Mesodermal cell (in vitro differentiated cells): ENCODE data around the gene FBXO36.
A peak's percentile ranks its signal among the peaks of the same experiment; 100 is the strongest.
"Not testable (repeated sequence)": the region's sequence is repeated elsewhere in the genome, so short reads cannot be mapped to it uniquely, and the experiment has no call there.

Source experiments
- H3K27ac ChIP-seq: 2 replicates; pipeline ENCODE4 v1.7.0; 2013; ENCODE audit warnings: mild to moderate bottlenecking, low read depth, low read length, moderate library complexity; ENCODE audit not compliant: severe bottlenecking
- H3K36me3 ChIP-seq: 2 replicates; pipeline ENCODE4 v1.7.1; 2013; ENCODE audit warnings: mild to moderate bottlenecking, low read length, moderate library complexity; ENCODE audit not compliant: control insufficient read depth, insufficient read depth
- H3K4me1 ChIP-seq: one replicate; pipeline ENCODE4 v1.7.1; 2013; ENCODE audit warnings: mild to moderate bottlenecking, low read length; ENCODE audit not compliant: insufficient read depth, control insufficient read depth, poor library complexity, severe bottlenecking
- H3K4me3 ChIP-seq: 2 replicates; pipeline ENCODE4 v1.7.0; 2013; ENCODE audit warnings: low read length, control low read depth, mild to moderate bottlenecking; ENCODE audit not compliant: insufficient read depth, poor library complexity, severe bottlenecking; ENCODE audit errors: extremely low read depth
- H3K9me3 ChIP-seq: 2 replicates; pipeline ENCODE4 v1.7.1; 2013; ENCODE audit warnings: mild to moderate bottlenecking, low read length, moderate library complexity; ENCODE audit not compliant: control insufficient read depth
- WGBS, 2 experiments: methylation state at CpG; one replicate each; pipeline ENCODE4 v1.1.5; 2013; ENCODE audit warnings: missing lambda C conversion rate in 2 of 2; ENCODE audit not compliant: insufficient coverage in 2 of 2; 5-methylcytosine and 5-hydroxymethylcytosine counted together

The FBXO36 gene

GRCh38 chr2:229931241-229931640, 8.9 kb downstream of the FBXO36 start:
- H3K9me3 ChIP-seq, result no peaks in the 10 kb centered on the region
- no peaks in the 10 kb centered on the region for H3K4me1 ChIP-seq
- 83 to 91% methylated on average over 3 to 4 of the region's 5 CpGs for WGBS, 2 experiments
- no peak overlapping the region for H3K4me3 ChIP-seq
- H3K36me3 ChIP-seq, result peaks cover 21% of the 10 kb centered on the region
- H3K27ac ChIP-seq, result no peak overlapping the region

GRCh38 chr2:229937537-229937936, 15.2 kb downstream of the FBXO36 start:
- WGBS, 2 experiments, result 92 to 100% methylated on average over 3 of the region's 4 CpGs
- Histone ChIP-seq H3K4me1 (no peaks in the 10 kb centered on the region), H3K36me3 (peaks cover 18% of the 10 kb centered on the region), H3K27ac (no peak overlapping the region), H3K9me3 (no peaks in the 10 kb centered on the region), H3K4me3 (no peak overlapping the region)

- H3K4me3 ChIP-seq, result no peak overlapping the region
- H3K4me1 ChIP-seq, result no peaks in the 10 kb centered on the region
- no peaks in the 10 kb centered on the region for H3K9me3 ChIP-seq
- 98 to 100% methylated on average over 7 to 8 of the region's 8 CpGs for WGBS, 2 experiments
- no peak overlapping the region for H3K27ac ChIP-seq
- H3K36me3 ChIP-seq, result no peaks in the 10 kb centered on the region
Observed at GRCh38 chr2:229942671-229943070, 20.4 kb downstream of the FBXO36 start.

- WGBS, 2 experiments, result 90 to 100% methylated on average over 1 to 2 of the region's 2 CpGs
- H3K36me3 ChIP-seq, result no peaks in the 10 kb centered on the region
- no peaks in the 10 kb centered on the region for H3K9me3 ChIP-seq
- H3K27ac ChIP-seq, result no peak overlapping the region
- H3K4me1 ChIP-seq, result no peaks in the 10 kb centered on the region
- no peak overlapping the region for H3K4me3 ChIP-seq
Observed at GRCh38 chr2:229943171-229943570, 20.9 kb downstream of the FBXO36 start.

GRCh38 chr2:229943770-229944449, 21.6 kb downstream of the FBXO36 start:
- 80% methylated on average over 1 of the region's 5 CpGs; no CpG with 5 or more reads in 1 of the 2 experiments for WGBS, 2 experiments
- Histone ChIP-seq H3K36me3 (no peaks in the 10 kb centered on the region), H3K27ac (peak overlapping the region; percentile 30), H3K9me3 (no peaks in the 10 kb centered on the region), H3K4me1 (no peaks in the 10 kb centered on the region), H3K4me3 (no peak overlapping the region)

- Histone ChIP-seq H3K9me3 (no peaks in the 10 kb centered on the region), H3K27ac (no peak overlapping the region), H3K36me3 (no peaks in the 10 kb centered on the region), H3K4me1 (no peaks in the 10 kb centered on the region), H3K4me3 (no peak overlapping the region)
- 80 to 86% methylated on average over 5 to 7 of the region's 8 CpGs for WGBS, 2 experiments
Observed at GRCh38 chr2:229945975-229946374, 23.7 kb downstream of the FBXO36 start.

GRCh38 chr2:229947544-229947943, 25.2 kb downstream of the FBXO36 start:
- 75 to 100% methylated on average over 1 of the region's 1 CpG for WGBS, 2 experiments
- Histone ChIP-seq H3K4me1 (no peaks in the 10 kb centered on the region), H3K4me3 (no peak overlapping the region), H3K36me3 (no peaks in the 10 kb centered on the region), H3K9me3 (no peaks in the 10 kb centered on the region), H3K27ac (no peak overlapping the region)

- no peaks in the 10 kb centered on the region for H3K36me3 ChIP-seq
- H3K9me3 ChIP-seq, result no peaks in the 10 kb centered on the region
- H3K27ac ChIP-seq, result no peak overlapping the region
- WGBS, 2 experiments, result 77 to 86% methylated on average over 4 to 6 of the region's 6 CpGs
- no peak overlapping the region for H3K4me3 ChIP-seq
- peaks cover 3% of the 10 kb centered on the region for H3K4me1 ChIP-seq
Observed at GRCh38 chr2:229952256-229952835, 30.0 kb downstream of the FBXO36 start.

- H3K27ac ChIP-seq, result no peak overlapping the region
- H3K36me3 ChIP-seq, result no peaks in the 10 kb centered on the region
- WGBS, 2 experiments, result no CpG with 5 or more reads among the region's 1 CpG
- peaks cover 3% of the 10 kb centered on the region for H3K4me1 ChIP-seq
- no peak overlapping the region for H3K4me3 ChIP-seq
- H3K9me3 ChIP-seq, result no peaks in the 10 kb centered on the region
Observed at GRCh38 chr2:229955663-229956062, 33.4 kb downstream of the FBXO36 start.

- Histone ChIP-seq H3K9me3 (no peaks in the 10 kb centered on the region), H3K27ac (no peak overlapping the region), H3K36me3 (no peaks in the 10 kb centered on the region), H3K4me1 (peaks cover 3% of the 10 kb centered on the region), H3K4me3 (no peak overlapping the region)
- 83 to 96% methylated on average over 2 of the region's 3 CpGs for WGBS, 2 experiments
Observed at GRCh38 chr2:229956491-229956890, 34.2 kb downstream of the FBXO36 start.

GRCh38 chr2:229963596-229963995, 41.3 kb downstream of the FBXO36 start:
- WGBS, 2 experiments, result 98% methylated on average over 6 of the region's 9 CpGs; no CpG with 5 or more reads in 1 of the 2 experiments

More at GRCh38 chr2:229963596-229963995, 41.3 kb downstream of the FBXO36 start:
- H3K4me3 ChIP-seq, H3K36me3 ChIP-seq, H3K9me3 ChIP-seq, H3K4me1 ChIP-seq, H3K27ac ChIP-seq: not testable (repeated sequence)
